Superior temporal gyrus (tissue), 1 donor: ENCODE data around the gene FAM237B.

Experiments used
- DNase-seq: peaks from one replicate; pipeline ENCODE4 v3.0.0-alpha.2; 2016; ENCODE audit errors: extremely low spot score

The FAM237B gene

GRCh38 chr7:90290244-90291113 is 30.6 kb downstream of the FAM237B start:
- DNase-seq, result no peak

- no peak for DNase-seq
These were observed 33.0 kb downstream of the FAM237B start for GRCh38 chr7:90288154-90288553.

- no peak for DNase-seq
These were observed 44.9 kb downstream of the FAM237B start for GRCh38 chr7:90276033-90276728.

GRCh38 chr7:90274161-90274560 is 46.9 kb downstream of the FAM237B start:
- DNase-seq, result no peak

- DNase-seq, result no peak
These were observed 48.9 kb downstream of the FAM237B start for GRCh38 chr7:90272242-90272641.

GRCh38 chr7:90271753-90272152 is 49.4 kb downstream of the FAM237B start:
- DNase-seq, result no peak

- DNase-seq, result no peak
These were observed 50.5 kb downstream of the FAM237B start for GRCh38 chr7:90270431-90271178.

- no peak for DNase-seq
These were observed 51.9 kb downstream of the FAM237B start for GRCh38 chr7:90269163-90269562.

- DNase-seq, result no peak
These were observed 53.7 kb downstream of the FAM237B start for GRCh38 chr7:90267263-90267858.

- no peak for DNase-seq
These were observed 54.3 kb downstream of the FAM237B start for GRCh38 chr7:90266808-90267207.
